OCI-LY3 (cell line): ENCODE data around the gene PIN1.

Source experiments
- EZH2phosphoT487 ChIP-seq: fragments of 200-600 bp; shearing (Covaris generic); IDR thresholded peaks from 2 replicates; pipeline ENCODE4 v1.6.1; 2018; ENCODE audit warnings: antibody characterized with exemption, mixed run types, low read depth
- TF ChIP-seq, protein P1 (sequence below): fragments of 200-600, 300-600 bp; sonication (generic); IDR thresholded peaks from 2 replicates; pipeline ENCODE4 v1.5.1; 2014; ENCODE audit warnings: antibody characterized with exemption, low read length, low read depth

DNA sequence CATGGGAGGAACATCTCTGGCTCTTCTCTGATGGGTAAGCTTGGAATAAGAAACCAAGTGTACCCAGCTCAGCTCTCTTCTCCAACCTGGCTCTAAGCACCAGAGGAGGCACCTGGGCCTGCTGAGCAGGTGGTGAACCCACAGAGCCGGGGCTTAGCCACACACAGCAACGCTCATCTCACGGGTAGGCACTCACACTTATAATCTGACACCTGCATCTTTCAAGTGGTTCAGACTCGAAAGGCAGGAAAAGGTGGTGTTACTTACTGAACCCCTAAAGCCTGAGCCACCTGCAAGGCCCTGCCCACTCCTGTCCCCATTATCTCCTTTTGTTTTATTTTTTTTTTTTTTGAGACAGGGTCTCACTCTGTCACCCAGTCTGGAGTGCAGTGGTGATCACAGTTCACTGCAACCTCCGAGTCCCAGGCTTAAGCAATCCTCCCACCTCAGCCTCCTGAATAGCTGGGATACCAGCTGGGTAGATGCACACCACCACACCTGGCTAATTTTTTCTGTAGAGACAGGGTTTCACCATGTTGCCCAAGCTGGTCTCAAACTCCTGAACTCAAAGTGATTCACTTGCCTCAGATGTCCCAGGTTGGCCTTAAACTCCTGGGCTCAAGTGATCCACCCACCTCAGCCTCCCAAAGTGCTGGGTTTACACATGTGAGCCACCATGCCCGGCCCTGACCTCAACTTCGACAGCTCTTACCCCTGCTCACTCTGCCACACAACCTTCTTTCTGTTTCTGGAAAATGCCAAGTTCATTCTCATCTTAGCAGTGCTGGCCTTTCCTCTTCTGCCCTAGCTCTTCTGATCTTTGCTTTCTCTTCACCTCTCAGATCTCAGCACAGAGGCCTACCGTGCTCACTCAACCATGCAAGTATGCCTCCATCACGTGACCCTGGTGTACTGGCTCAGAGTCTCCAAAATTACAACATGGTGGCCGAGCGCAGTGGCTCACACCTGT is 26.0 kb upstream of the PIN1 start:
- TF ChIP-seq, protein P1, sequence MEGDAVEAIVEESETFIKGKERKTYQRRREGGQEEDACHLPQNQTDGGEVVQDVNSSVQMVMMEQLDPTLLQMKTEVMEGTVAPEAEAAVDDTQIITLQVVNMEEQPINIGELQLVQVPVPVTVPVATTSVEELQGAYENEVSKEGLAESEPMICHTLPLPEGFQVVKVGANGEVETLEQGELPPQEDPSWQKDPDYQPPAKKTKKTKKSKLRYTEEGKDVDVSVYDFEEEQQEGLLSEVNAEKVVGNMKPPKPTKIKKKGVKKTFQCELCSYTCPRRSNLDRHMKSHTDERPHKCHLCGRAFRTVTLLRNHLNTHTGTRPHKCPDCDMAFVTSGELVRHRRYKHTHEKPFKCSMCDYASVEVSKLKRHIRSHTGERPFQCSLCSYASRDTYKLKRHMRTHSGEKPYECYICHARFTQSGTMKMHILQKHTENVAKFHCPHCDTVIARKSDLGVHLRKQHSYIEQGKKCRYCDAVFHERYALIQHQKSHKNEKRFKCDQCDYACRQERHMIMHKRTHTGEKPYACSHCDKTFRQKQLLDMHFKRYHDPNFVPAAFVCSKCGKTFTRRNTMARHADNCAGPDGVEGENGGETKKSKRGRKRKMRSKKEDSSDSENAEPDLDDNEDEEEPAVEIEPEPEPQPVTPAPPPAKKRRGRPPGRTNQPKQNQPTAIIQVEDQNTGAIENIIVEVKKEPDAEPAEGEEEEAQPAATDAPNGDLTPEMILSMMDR = no peak
- TF ChIP-seq EZH2phosphoT487 = no peak
